ENCODE results near the gene GNL2.
"Not testable (repeated sequence)": the region's sequence is repeated elsewhere in the genome, so short reads cannot be mapped to it uniquely, and the experiment has no call there.

The GNL2 gene

DNA sequence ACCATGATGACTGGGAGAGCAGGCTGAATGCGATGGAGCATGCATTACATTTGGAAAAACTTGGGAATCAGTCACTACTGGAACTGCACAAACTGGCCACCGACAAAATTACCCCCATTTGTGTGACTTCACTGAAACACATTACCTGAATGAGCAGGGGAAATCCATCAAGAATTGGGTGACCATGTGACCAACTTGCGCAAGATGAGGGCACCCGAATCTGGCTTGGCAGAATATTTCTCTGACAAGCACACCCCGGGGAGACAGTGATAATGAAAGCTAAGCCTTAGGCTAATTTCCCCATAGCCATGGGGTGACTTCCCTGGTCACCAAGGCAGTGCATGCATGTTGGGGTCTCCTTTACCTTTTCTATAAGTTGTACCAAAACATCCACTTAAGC, 50.7 kb downstream of the GNL2 start:
- no peak overlapping the region for H3K4me3 ChIP-seq
- DNase-seq (ENCODE audit: low spot score), result no peak
- TF ChIP-seq, protein P1, sequence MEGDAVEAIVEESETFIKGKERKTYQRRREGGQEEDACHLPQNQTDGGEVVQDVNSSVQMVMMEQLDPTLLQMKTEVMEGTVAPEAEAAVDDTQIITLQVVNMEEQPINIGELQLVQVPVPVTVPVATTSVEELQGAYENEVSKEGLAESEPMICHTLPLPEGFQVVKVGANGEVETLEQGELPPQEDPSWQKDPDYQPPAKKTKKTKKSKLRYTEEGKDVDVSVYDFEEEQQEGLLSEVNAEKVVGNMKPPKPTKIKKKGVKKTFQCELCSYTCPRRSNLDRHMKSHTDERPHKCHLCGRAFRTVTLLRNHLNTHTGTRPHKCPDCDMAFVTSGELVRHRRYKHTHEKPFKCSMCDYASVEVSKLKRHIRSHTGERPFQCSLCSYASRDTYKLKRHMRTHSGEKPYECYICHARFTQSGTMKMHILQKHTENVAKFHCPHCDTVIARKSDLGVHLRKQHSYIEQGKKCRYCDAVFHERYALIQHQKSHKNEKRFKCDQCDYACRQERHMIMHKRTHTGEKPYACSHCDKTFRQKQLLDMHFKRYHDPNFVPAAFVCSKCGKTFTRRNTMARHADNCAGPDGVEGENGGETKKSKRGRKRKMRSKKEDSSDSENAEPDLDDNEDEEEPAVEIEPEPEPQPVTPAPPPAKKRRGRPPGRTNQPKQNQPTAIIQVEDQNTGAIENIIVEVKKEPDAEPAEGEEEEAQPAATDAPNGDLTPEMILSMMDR (IDR thresholded peaks at IDR 0.05), result no peak
- H3K27ac ChIP-seq, result no peak overlapping the region

DNA sequence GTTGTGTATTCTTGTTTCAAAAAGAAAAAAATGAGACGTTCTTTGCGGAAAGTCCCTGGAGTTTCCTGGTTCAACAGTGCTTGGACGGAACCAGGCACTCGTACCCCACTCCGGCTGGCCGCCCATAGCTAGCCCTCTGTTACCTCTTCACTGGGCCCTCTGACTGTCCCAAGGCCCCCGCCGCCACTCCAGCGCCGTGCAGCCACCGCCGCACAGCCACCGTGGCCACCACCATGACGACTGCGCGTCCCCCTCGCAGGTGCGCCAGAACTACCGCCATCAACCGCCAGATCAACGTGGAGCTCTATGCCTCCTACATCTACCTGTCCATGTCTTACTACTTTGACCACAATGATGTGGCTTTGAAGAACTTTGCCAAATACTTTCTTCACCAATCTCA, 51.2 kb downstream of the GNL2 start:
- no peak overlapping the region for H3K4me3 ChIP-seq
- no peak overlapping the region for H3K27ac ChIP-seq
- TF ChIP-seq, protein P1 (IDR thresholded peaks at IDR 0.05), result no peak
- no peak for DNase-seq (ENCODE audit: low spot score)

DNA sequence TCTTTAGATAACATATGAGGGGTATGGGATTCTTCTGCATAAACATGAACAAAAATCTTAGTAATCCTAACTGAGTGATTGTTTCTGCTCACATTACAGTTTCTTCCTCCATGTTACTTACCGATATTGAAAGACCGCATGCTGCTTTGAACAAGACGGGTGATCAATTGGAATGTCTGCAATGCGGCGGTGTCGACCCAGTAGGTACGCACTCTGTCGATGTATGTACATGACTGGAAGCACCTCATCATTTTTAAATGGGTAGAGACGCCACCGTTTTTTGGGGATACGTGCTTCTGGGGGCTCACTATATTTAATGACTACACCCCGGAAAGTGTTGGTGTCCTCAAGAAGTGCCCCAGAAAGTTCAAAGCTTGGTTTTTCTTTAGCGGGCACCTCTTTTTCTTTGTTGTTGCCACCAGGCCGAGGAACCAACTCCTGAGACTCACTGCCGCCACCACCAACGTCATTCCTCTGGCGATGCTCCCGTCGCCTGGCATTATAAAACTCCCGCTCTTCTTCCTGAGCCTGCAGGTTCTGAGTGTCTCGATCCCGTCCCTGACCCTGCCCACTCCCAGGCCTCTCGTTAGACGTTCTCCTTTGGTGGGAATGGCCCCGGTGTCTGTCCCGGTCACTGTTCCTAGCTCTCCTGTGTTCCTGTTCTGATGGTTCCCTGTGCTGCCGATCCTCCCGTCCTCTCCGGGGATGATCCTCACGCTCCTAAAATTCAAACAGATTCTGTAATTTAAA, 55.5 kb downstream of the GNL2 start:
- no peak overlapping the region for H3K4me3 ChIP-seq
- no peak for DNase-seq (ENCODE audit: low spot score)
- TF ChIP-seq, protein P1 (IDR thresholded peaks at IDR 0.05), result no peak
- H3K27ac ChIP-seq, result no peak overlapping the region

DNA sequence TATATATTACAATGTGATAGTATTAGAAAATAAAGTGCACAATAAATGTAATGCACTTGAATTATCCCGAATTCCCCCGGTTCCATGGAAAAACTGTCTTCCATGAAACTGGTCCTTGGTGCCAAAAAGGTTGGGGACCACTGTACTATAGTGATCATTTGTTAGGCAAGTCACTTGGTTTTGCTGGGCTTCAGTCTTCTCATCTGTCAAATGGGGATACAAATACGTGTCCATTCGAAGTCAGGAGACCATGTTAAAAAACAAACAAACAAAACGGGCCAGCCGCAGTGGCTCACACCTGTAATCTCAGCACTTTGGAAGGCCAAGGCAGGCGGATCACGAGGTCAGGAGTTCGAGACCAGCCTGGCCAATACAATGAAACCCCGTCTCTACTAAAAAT, 56.6 kb downstream of the GNL2 start:
- not testable (repeated sequence) for H3K27ac ChIP-seq; DNase-seq (ENCODE audit: low spot score); H3K4me3 ChIP-seq

DNA sequence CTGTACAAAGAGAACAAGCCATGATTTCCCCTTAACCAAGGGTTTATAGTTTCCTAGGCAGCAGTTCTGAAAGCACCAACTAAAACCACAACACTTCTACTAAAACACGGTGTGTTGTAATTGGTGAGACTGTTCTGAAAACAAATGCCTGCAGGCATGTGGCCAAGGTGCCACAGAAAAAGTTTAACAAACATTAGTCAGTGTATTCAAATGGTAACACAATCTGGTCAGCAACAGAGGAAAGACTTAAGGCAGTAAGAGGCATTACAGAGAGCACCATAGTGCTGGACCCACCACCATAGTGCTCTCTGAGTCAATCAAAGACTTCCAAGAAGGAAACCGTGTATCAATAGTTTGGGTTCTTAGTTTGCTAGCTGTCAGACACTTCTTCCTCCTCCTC, 58.4 kb downstream of the GNL2 start:
- DNase-seq (ENCODE audit: low spot score), result no peak
- TF ChIP-seq, protein P1 (IDR thresholded peaks at IDR 0.05), result no peak
- Histone ChIP-seq H3K27ac (no peak overlapping the region), H3K4me3 (no peak overlapping the region)

DNA sequence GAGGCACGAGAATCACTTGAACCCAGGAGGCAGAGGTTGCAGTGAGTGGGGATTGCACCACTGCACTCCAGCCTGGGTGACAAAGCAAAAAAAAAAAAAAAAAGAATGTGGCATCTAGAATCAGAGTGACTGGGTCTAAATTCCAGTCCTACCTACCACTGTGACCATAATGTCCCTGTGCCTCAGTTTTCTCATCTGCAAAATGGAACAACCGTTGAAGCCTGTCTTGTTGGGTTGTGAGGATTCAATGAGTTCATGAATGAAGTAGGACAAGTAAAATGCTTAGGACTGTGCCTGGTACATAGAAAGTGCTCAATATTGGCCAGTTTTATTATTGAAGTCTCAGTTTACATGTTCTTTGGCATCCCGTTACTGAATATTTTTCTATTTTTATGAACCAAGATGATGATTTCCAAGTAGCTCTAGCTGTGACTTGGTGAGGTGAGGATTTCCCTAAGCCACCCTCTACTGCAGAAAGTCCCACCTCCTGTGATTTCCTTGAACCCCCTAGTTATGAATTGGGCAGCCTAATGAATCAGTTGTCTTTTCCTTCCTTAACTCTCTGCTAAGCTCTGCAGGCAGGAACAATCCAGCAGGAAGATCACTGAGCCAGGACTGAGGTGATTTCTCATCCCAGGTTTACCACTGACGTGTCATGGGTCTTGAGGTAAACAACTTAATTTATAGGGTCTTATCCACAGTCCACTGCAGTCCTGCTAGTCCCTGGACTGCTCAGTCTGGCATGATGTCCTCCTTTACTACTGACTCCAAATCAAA, 62.2 kb downstream of the GNL2 start:
- H3K4me3 ChIP-seq, result no peak overlapping the region
- TF ChIP-seq, protein P1 (IDR thresholded peaks at IDR 0.05), result no peak
- peak overlapping the region in 1 of 2 donors; percentile 42 for H3K27ac ChIP-seq
- no peak for DNase-seq (ENCODE audit: low spot score)

DNA sequence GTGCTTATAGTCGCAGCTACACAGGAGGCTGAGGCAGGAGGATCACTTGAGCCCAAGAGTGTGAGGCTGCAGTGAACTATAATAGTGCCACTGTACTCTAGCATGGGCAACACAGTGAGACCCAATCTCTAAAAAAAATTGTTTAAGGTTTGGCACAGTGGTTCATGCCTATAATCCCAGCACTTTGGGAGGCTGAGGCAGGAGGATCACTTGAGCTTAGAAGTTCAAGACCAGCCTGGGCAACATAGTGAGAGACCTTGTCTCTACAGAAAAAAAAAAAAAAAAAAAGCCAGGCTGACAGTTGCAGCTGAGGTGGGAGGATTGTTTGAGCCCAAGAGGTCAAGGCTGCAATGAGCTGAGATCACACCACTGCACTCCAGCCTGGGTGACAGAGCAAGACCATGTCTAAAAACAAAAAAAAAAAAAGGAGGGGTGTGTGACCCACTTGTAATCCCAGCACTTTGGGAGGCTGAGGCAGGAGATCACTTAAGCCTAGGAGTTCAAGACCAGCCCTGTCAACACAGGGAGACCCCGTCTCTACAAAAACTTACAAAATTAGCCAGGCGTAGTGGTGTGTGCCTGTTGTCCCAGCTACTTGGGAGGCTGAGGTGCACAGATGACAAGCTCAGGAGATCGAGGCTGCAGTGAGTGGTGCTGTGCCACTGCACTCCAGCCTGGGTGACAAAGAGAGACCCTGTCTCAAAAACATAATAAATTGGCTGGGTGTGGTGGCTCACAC, 63.1 kb downstream of the GNL2 start:
- DNase-seq (ENCODE audit: low spot score); H3K4me3 ChIP-seq; H3K27ac ChIP-seq: not testable (repeated sequence)

DNA sequence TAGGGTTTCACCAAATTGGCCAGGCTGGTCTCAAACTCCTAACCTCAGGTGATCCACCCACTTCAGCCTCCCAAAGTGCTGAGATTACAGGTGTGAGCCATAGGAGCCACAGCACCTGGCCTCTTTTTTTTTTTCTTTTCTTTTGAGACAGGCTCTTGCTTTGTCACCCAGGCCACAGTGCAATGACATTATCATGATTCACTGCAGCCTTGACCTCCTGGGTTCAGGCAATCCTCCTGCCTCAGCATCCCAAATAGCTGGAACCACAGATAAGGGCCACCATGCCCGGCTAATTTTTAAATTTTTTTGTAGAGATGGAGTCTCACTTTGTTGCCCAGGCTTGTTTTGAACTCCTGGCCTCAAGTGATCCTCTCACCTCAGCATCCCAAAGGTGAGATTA, 65.8 kb downstream of the GNL2 start:
- not testable (repeated sequence) for H3K4me3 ChIP-seq; H3K27ac ChIP-seq; DNase-seq (ENCODE audit: low spot score)
